Activated CD4-positive, alpha-beta T cell treated with anti-CD3 and anti-CD28 coated beads for 36 hours (primary cell): Measurements from ENCODE around the gene AASDH. TPM values are rescaled to one million over a fixed set of nuclear protein-coding genes. Genes with fewer than 3 reads are reported as not detected.

Experiments used
- ATAC-seq: fragments of 200-7000 bp; cut with Tn5 transposase; one replicate; pipeline ENCODE4 v1.10.0; 2021; ENCODE audit warnings: mild to moderate bottlenecking, moderate library complexity
- CTCF ChIA-PET: fragments of 350-600 bp; sonication (Branson Sonifier 250); formaldehyde crosslinking; loops from one replicate; lab custom pipeline; 2021; ENCODE audit warnings: antibody characterized with exemption; lab: Charles Lee
- POLR2A ChIA-PET: fragments of 350-600 bp; sonication (Branson Sonifier 250); formaldehyde crosslinking; loops from one replicate; lab custom pipeline; 2021; ENCODE audit warnings: antibody characterized with exemption, inconsistent platforms; lab: Charles Lee
- DNase-seq: peaks from one replicate; pipeline ENCODE4 v3.0.0-alpha.2; 2020
- H3K27ac Mint-ChIP-seq: one replicate; pipeline ENCODE4 v1.8.0; 2021; ENCODE audit warnings: mixed read lengths
- H3K27me3 Mint-ChIP-seq: one replicate; pipeline ENCODE4 v1.8.0; 2021; ENCODE audit warnings: mixed read lengths
- H3K36me3 Mint-ChIP-seq: one replicate; pipeline ENCODE4 v1.8.0; 2021; ENCODE audit warnings: low read depth, mixed read lengths
- H3K4me1 Mint-ChIP-seq: one replicate; pipeline ENCODE4 v1.8.0; 2021; ENCODE audit warnings: mixed read lengths
- H3K4me3 Mint-ChIP-seq: one replicate; pipeline ENCODE4 v1.8.0; 2021; ENCODE audit warnings: mild to moderate bottlenecking, moderate library complexity, mixed read lengths
- H3K9me3 Mint-ChIP-seq: one replicate; pipeline ENCODE4 v1.8.0; 2021; ENCODE audit warnings: low read depth, mixed read lengths
- intact Hi-C, 2 experiments: fragments of 100-400 bp; cut with DNase I in 1 of 2; cut with micrococcal nuclease in 1 of 2; formaldehyde crosslinking; loops; one replicate each; pipeline versions ENCODE4 v1.14.2 to v1.15.1; 2022 to 2024; cut with DNase I, micrococcal nuclease
- total RNA-seq, 2 experiments: library from RNA; stranded (reverse); gene quantifications; one replicate each; pipeline ENCODE4 v1.2.3, GENCODE V29; 2021

Gene AASDH
- total RNA-seq, 2 experiments from 2014 or later: 13.3 to 16.4 TPM

GRCh38 chr4:56303921-56304320, 83.4 kb downstream of the AASDH start:
- POLR2A ChIA-PET: no interaction called here
- no peak for ATAC-seq
- intact Hi-C loops: loop anchor here in 1 of 2 experiments (5.0 to 10.0 kb wide), 2 partner anchors 109 to 257 kb away; a partner anchor contains a TSS
- no peaks in the 10 kb centered on the region for H3K9me3 Mint-ChIP-seq
- H3K27me3 Mint-ChIP-seq: no peaks in the 10 kb centered on the region
- no peak overlapping the region for H3K4me3 Mint-ChIP-seq
- H3K36me3 Mint-ChIP-seq: no peaks in the 10 kb centered on the region
- no peak for DNase-seq
- CTCF ChIA-PET: interaction anchor here (0.6 kb wide), 2 partner anchors 9 to 72 kb away, joined by 3 read pairs; no protein-coding TSS in a partner anchor
- H3K27ac Mint-ChIP-seq: no peak overlapping the region
- peaks cover 9% of the 10 kb centered on the region for H3K4me1 Mint-ChIP-seq

- Mint-ChIP-seq H3K36me3 (no peaks in the 10 kb centered on the region), H3K9me3 (no peaks in the 10 kb centered on the region), H3K27ac (no peak overlapping the region), H3K27me3 (no peaks in the 10 kb centered on the region), H3K4me1 (peaks cover 9% of the 10 kb centered on the region), H3K4me3 (no peak overlapping the region)
- ChIA-PET CTCF (interaction anchor here (1.2 kb wide), 1 partner anchor 173 kb away, joined by 3 read pairs; no protein-coding TSS in a partner anchor), POLR2A (no interaction called here)
- intact Hi-C loops: loop anchor here in 1 of 2 experiments (5.0 to 10.0 kb wide), 2 partner anchors 108 to 255 kb away; a partner anchor contains a TSS
- ATAC-seq: no peak
- no peak for DNase-seq
Observed at GRCh38 chr4:56302760-56303159, 84.5 kb downstream of the AASDH start.

GRCh38 chr4:56301997-56302496, 85.2 kb downstream of the AASDH start:
- intact Hi-C loops: loop anchor here (1.0 to 10.0 kb wide), 5 partner anchors 107 to 354 kb away; partner anchors contain the start of gene CEP135 (in 2 of the 2)
- Mint-ChIP-seq H3K4me3 (no peak overlapping the region), H3K4me1 (peaks cover 9% of the 10 kb centered on the region), H3K36me3 (no peaks in the 10 kb centered on the region), H3K9me3 (no peaks in the 10 kb centered on the region), H3K27me3 (no peaks in the 10 kb centered on the region), H3K27ac (no peak overlapping the region)
- ChIA-PET POLR2A (no interaction called here), CTCF (interaction anchor here (0.6 to 1.2 kb wide), 3 partner anchors 172 to 504 kb away, joined by 3 to 5 read pairs (median 4); no protein-coding TSS in a partner anchor)
- DNase-seq (no peak), ATAC-seq (no peak)

GRCh38 chr4:56301181-56301996, 85.9 kb downstream of the AASDH start:
- ATAC-seq (peak; percentile 97), DNase-seq (peak; percentile 79)
- Mint-ChIP-seq H3K27ac (peak overlapping the region; percentile 33), H3K4me3 (peak overlapping the region; percentile 40), H3K4me1 (peaks cover 12% of the 10 kb centered on the region), H3K27me3 (no peaks in the 10 kb centered on the region), H3K36me3 (no peaks in the 10 kb centered on the region), H3K9me3 (no peaks in the 10 kb centered on the region)
- intact Hi-C loops: loop anchor here (1.0 to 10.0 kb wide), 5 partner anchors 107 to 353 kb away; partner anchors contain the start of gene CEP135 (in 2 of the 2)
- CTCF ChIA-PET: interaction anchor here (0.5 to 1.7 kb wide), 15 partner anchors 10 to 737 kb away, joined by 3 to 8 read pairs (median 3); no protein-coding TSS in a partner anchor
- POLR2A ChIA-PET: no interaction called here

- intact Hi-C loops: no loop called here
- CTCF ChIA-PET: no interaction called here
- H3K27me3 Mint-ChIP-seq: no peaks in the 10 kb centered on the region
- H3K9me3 Mint-ChIP-seq: no peaks in the 10 kb centered on the region
- ATAC-seq: no peak
- H3K4me1 Mint-ChIP-seq: peaks cover 12% of the 10 kb centered on the region
- DNase-seq: no peak
- no peaks in the 10 kb centered on the region for H3K36me3 Mint-ChIP-seq
- H3K27ac Mint-ChIP-seq: no peak overlapping the region
- POLR2A ChIA-PET: no interaction called here
- H3K4me3 Mint-ChIP-seq: no peak overlapping the region
Observed at GRCh38 chr4:56298236-56298635, 89.1 kb downstream of the AASDH start.

GRCh38 chr4:56297776-56298175, 89.5 kb downstream of the AASDH start:
- no peaks in the 10 kb centered on the region for H3K27me3 Mint-ChIP-seq
- H3K36me3 Mint-ChIP-seq: no peaks in the 10 kb centered on the region
- no peak overlapping the region for H3K4me3 Mint-ChIP-seq
- H3K27ac Mint-ChIP-seq: no peak overlapping the region
- no peak for ATAC-seq
- POLR2A ChIA-PET: no interaction called here
- H3K4me1 Mint-ChIP-seq: peaks cover 12% of the 10 kb centered on the region
- no peak for DNase-seq
- intact Hi-C loops: no loop called here
- H3K9me3 Mint-ChIP-seq: peaks cover 3% of the 10 kb centered on the region
- CTCF ChIA-PET: no interaction called here

GRCh38 chr4:56296526-56296925, 90.8 kb downstream of the AASDH start:
- Mint-ChIP-seq H3K9me3 (peaks cover 8% of the 10 kb centered on the region), H3K36me3 (no peaks in the 10 kb centered on the region), H3K27me3 (no peaks in the 10 kb centered on the region), H3K4me3 (no peak overlapping the region), H3K27ac (no peak overlapping the region), H3K4me1 (peaks cover 10% of the 10 kb centered on the region)
- DNase-seq (no peak), ATAC-seq (no peak)
- CTCF ChIA-PET: interaction anchor here (0.5 kb wide), 1 partner anchor 48 kb away, joined by 4 read pairs; no protein-coding TSS in a partner anchor
- intact Hi-C loops: no loop called here
- POLR2A ChIA-PET: interaction anchor here (1.1 kb wide), 1 partner anchor 316 kb away, joined by 3 read pairs; no protein-coding TSS in a partner anchor

GRCh38 chr4:56293121-56293520, 94.2 kb downstream of the AASDH start:
- intact Hi-C loops: no loop called here
- POLR2A ChIA-PET: no interaction called here
- Mint-ChIP-seq H3K27ac (no peak overlapping the region), H3K4me1 (peaks cover 17% of the 10 kb centered on the region), H3K4me3 (no peak overlapping the region), H3K27me3 (peaks cover 2% of the 10 kb centered on the region), H3K9me3 (peaks cover 8% of the 10 kb centered on the region), H3K36me3 (no peaks in the 10 kb centered on the region)
- DNase-seq: no peak
- no peak for ATAC-seq
- CTCF ChIA-PET: no interaction called here

- peaks cover 2% of the 10 kb centered on the region for H3K27me3 Mint-ChIP-seq
- H3K27ac Mint-ChIP-seq: peak overlapping the region; percentile 15
- ChIA-PET POLR2A (no interaction called here), CTCF (interaction anchor here (2.3 kb wide), 1 partner anchor 11 kb away, joined by 8 read pairs; no protein-coding TSS in a partner anchor)
- intact Hi-C loops: no loop called here
- DNase-seq (no peak), ATAC-seq (no peak)
- H3K4me1 Mint-ChIP-seq: peaks cover 14% of the 10 kb centered on the region
- peaks cover 8% of the 10 kb centered on the region for H3K9me3 Mint-ChIP-seq
- no peaks in the 10 kb centered on the region for H3K36me3 Mint-ChIP-seq
- H3K4me3 Mint-ChIP-seq: peak overlapping the region; percentile 22
Observed at GRCh38 chr4:56289934-56290333, 97.4 kb downstream of the AASDH start.

GRCh38 chr4:56288663-56289062, 98.6 kb downstream of the AASDH start:
- peaks cover 14% of the 10 kb centered on the region for H3K4me1 Mint-ChIP-seq
- no peak for ATAC-seq
- peaks cover 12% of the 10 kb centered on the region for H3K9me3 Mint-ChIP-seq
- H3K27ac Mint-ChIP-seq: no peak overlapping the region
- ChIA-PET POLR2A (no interaction called here), CTCF (no interaction called here)
- no peak for DNase-seq
- intact Hi-C loops: no loop called here
- no peak overlapping the region for H3K4me3 Mint-ChIP-seq
- H3K36me3 Mint-ChIP-seq: no peaks in the 10 kb centered on the region
- peaks cover 2% of the 10 kb centered on the region for H3K27me3 Mint-ChIP-seq
